AG09309 (cell line): Measurements from ENCODE around the gene OR2AT4.
A peak's percentile ranks its signal among the peaks of the same experiment; 100 is the strongest.

ENCODE experiments used
- DNase-seq: peaks from one replicate; pipeline ENCODE4 v3.0.0-alpha.2; 2010; ENCODE audit warnings: low read depth
- H3K4me3 ChIP-seq: 2 replicates; pipeline ENCODE4 v1.5.1; 2011; ENCODE audit warnings: mild to moderate bottlenecking, low read depth, low read length, moderate library complexity; ENCODE audit not compliant: control insufficient read depth
- CTCF ChIP-seq: IDR thresholded peaks from 2 replicates; pipeline ENCODE4 v1.5.1; 2011; ENCODE audit warnings: mild to moderate bottlenecking, low read depth, low read length, inconsistent platforms; ENCODE audit not compliant: insufficient read depth, control insufficient read depth; ENCODE audit errors: missing control alignments

Gene OR2AT4

GRCh38 chr11:75096456-75097172 is at the start of gene OR2AT4:
TSS of gene OR2AT4 (minus strand) at chr11:75096876.
- DNase-seq, result no peak
- no peak for TF ChIP-seq CTCF

GRCh38 chr11:75145972-75146519 is 49.4 kb upstream of the OR2AT4 start:
- no peak for TF ChIP-seq CTCF
- DNase-seq, result no peak
- H3K4me3 ChIP-seq, result no peak overlapping the region

More at GRCh38 chr11:75096456-75097172, at the start of gene OR2AT4:
- no peak within 1 kb of the TSS for H3K4me3 ChIP-seq

GRCh38 chr11:75145196-75145971 is 48.7 kb upstream of the OR2AT4 start:
- no peak overlapping the region for H3K4me3 ChIP-seq
- TF ChIP-seq CTCF, result no peak
- DNase-seq, result no peak

GRCh38 chr11:75144716-75145014 is 48.0 kb upstream of the OR2AT4 start:
- H3K4me3 ChIP-seq, result no peak overlapping the region
- no peak for DNase-seq
- no peak for TF ChIP-seq CTCF

- no peak for DNase-seq
- H3K4me3 ChIP-seq, result no peak overlapping the region
- no peak for TF ChIP-seq CTCF
These were observed 46.7 kb upstream of the OR2AT4 start for GRCh38 chr11:75143420-75143731.

GRCh38 chr11:75142714-75143419 is 46.2 kb upstream of the OR2AT4 start:
- no peak overlapping the region for H3K4me3 ChIP-seq
- peak; percentile 77 for DNase-seq
- TF ChIP-seq CTCF, result no peak
